ENCODE data around the gene EXOC3.

EXOC3 gene

DNA sequence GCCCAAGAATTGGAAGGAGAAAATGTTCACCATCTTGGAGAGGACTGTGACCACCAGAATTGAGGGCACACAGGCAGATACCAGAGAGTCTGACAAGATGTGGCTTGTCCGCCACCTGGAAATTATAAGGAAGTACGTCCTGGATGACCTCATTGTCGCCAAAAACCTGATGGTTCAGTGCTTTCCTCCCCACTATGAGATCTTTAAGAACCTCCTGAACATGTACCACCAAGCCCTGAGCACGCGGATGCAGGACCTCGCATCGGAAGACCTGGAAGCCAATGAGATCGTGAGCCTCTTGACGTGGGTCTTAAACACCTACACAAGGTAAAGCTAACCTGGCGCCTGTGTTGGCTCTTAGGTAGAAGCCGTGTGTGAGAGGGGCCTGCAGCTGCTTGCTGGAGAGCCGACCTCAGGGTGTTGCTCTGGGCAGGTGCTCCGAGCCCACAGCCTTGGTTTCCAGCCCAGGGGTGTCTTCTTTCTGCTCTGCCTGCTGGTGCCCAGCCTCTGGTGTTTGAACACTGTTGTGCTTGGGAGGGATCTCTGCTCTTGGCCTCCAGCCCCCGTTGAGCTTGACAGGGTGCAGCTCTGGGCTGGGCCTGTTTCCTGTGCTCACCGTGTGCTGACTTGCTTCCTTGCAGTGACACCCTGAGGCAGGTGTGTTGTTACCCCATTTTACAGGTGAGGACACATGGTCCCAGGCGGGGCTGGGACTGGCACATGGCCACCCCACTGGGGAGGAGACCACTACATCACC is 10.9 kb downstream of the EXOC3 start:
- in situ Hi-C loops (cut with HindIII; ENCODE audit: low sequenced_read_pairs) = no loop called here

DNA sequence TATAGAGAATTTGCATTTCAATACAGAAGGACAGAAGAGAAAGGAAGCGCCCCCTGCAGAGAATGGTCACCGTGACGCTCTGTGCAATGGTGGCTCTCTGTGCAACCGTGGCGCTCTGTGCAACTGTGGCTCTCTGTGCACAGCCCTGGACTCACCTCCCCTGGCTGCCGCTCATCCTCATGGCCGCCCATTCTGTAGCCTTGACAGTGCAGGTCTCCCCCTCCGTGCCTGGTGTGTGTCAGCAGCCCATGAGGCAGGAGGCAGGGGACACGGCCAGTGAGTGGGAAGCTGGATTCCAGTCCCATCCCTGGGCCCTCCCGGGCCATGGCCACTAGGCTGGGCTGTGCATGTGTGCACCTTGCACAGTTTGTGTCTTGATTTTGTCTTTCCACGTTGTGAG is 12.0 kb downstream of the EXOC3 start:
- in situ Hi-C loops (cut with HindIII; ENCODE audit: low sequenced_read_pairs) = no loop called here

DNA sequence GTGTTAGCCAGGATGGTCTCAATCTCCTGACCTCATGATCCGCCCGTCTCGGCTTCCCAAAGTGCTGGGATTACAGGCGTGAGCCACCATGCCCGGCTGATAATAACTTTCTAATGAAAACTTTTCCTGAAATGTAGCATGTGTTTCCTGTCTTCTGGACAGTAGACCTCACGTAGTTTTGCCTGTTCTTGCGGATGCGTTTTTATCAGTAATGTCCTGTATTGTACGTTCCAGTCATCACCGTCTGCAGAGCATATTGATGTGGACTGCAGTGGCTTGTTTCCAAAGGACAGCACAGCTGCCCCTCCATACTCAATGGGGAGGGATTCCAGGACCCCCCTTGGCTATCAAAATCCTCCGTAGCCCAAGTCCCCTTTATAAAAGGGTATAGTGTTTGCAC is 12.8 kb downstream of the EXOC3 start:
- in situ Hi-C loops (cut with HindIII; ENCODE audit: low sequenced_read_pairs) = no loop called here

DNA sequence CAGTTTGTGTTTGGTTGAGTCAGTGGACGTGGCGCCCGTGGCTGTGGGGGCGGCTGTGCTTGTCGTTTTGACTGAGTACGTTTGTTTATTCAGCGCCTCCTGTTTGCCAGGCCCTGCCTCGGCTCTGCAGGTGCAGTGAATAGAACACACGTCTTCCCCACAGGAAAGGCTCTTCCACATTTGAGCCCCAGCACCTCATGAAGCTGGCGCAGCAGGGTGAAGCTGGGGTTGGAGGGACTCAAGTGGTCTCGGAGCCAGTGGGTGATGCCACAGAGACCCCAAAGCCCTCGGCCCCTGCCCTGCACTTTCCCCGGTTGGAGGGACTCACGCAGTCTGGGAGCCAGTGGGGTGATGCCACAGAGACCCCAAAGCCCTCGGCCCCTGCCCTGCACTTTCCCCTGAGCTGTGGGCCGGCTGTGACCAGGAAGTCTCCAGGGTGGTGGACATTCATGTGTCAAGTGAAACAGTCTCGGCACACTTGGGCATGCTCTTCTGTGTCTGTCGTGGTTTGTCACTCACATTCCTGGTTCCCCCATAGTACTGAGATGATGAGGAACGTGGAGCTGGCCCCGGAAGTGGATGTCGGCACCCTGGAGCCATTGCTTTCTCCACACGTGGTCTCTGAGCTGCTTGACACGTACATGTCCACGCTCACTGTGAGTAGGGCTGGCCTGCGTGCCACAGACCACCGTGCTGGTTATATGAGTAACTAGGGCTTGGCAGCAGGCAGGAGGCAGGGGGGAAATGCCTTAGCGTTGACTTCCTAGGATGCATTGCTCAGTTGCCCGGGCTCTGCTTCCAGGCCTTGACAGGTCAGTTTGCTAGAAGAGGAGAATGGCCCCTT is 13.6 kb downstream of the EXOC3 start:
- in situ Hi-C loops (cut with HindIII; ENCODE audit: low sequenced_read_pairs) = no loop called here

DNA sequence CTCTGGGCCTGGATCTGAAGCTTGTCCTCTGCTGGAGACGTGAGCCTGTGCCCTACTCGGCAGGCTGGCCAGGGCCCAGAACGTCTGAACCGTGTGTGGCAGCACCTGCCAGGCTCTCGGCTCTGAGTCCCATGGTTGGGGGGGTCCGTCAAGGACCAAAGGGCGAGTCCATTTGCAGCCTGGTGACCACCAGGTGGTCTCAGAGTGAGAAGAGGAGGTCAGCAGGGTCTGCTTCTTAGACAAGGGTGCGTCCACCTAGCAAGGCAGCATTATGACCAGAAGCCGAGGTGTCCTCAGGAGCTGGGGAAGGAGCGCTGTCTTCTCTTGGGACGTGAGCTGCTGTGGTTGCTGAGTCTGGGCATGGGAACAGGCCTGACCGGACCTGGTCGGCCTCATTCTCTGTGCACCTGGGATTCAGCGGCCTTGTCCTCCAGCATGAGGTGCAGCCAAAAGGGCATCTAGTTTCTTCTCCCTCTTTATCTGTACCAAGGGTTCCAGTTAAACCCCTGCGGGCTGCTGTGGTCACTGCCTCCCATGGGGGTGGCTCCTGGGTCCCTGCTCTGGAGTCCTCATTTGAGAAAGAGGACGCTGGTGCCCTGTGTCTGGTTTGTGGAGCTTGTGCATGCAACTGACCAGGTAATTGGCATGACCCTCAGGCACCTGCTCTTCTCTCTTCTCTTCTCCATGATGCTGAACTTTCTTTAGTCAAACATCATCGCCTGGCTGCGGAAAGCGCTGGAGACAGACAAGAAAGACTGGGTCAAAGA is 14.4 kb downstream of the EXOC3 start:
- in situ Hi-C loops (cut with HindIII; ENCODE audit: low sequenced_read_pairs) = no loop called here

DNA sequence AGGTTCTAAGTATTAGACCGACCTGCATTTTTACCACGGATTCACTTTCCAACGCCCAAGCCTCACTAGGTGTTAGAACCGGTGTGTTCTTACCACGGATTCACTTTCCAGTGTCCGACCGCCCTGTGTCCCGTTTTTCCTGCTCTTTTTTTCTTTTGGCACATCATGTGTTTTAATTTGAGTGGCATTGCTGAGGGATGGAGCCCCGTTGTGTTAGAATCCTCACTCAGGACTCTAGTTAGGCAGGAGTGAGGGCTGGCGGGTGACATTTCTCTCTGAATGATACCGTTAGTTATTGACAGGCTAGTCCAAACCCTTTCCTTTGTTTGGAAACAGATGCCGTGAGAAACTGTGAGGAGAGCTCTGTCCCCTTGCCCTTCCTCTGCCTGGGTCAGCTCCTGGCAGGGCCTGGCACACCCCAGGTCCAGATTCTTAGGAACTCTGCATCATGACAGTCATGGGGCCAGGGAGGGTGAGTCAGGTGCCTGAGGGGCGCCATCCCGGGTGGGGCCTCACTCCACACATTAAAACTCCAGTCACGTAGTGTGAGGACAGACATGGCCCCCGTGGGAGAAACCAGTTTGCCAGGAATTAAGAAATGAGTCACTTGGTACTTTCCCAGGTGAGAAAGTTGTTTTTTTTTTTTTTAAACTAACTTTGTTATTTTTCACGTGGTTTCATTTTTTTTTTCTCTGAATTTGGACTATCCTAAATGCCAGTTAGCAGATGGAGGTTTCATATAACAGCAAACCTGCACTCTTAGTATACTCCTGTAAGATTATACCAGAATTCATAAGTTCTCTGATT is 15.8 kb downstream of the EXOC3 start:
- in situ Hi-C loops (cut with HindIII; ENCODE audit: low sequenced_read_pairs) = no loop called here

DNA sequence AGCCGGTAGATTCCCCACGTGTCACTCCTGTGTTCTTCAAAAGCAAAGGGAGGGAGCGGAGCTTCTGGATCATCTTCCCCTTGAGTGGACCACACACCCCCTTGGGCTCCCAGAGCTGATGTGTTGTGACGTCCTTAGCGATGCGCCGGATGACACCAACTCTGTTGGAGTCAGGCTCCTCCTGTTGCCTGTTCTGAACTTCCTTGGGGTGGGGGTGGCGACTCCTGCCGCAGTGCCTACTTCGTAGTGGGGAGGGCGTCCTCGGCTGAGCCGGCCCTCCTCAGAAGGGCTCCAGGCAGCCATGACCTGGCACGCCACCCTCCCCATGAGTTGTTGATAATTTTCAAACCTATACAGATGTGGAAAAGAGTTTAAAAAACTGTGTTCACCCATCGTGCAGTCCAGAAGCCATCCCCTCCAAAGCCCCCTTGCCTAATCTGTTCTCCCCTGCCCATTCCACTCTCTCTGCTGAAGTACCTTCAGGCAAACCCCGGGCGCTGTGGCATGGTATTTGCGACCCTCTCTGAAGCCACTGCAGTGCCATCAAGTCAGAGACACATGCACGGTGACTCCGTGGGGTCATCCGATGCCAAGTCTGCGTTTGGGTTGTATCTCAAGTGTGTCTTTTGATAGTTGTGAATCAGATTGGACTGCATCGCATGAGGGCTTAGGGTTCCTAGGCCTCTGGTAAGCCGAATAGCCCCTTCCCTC is 16.7 kb downstream of the EXOC3 start:
- in situ Hi-C loops (cut with HindIII; ENCODE audit: low sequenced_read_pairs) = no loop called here

DNA sequence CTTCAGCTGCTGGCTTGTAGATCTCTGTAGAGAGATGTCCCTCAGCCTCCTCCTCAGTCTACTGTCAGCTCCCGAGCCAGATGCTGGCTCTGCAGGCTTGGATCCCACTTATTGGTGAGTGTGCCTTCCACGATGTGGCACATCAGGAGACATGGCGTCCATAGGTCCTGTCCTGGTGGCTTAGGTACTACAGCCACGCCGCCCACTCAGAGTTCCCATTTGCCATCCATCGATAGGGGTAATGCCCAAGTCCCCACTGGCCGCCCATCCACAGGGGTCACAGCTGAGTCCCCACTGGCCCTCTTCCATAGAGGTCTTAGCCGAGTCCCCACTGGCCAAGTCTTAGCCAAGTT is 17.3 kb downstream of the EXOC3 start:
- in situ Hi-C loops (cut with HindIII; ENCODE audit: low sequenced_read_pairs) = no loop called here

DNA sequence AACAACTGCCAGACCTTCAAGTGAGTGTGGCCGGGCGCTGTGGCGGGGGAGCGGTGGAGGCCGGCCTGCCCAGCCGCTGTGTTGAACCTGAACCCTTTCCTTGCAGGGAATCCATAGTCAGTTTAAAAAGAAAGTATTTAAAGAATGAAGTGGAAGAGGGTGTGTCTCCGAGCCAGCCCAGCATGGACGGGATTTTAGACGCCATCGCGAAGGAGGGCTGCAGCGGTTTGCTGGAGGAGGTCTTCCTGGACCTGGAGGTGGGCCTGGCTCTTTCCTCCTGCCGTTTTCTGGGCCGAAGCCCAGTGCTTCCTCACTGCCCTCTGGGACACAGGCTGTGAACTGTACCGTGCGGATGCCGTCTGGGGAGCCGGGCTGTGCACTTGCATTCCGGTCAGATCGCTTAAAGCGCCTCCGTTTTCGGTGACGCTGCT is 19.1 kb downstream of the EXOC3 start:
- in situ Hi-C loops (cut with HindIII; ENCODE audit: low sequenced_read_pairs) = no loop called here

DNA sequence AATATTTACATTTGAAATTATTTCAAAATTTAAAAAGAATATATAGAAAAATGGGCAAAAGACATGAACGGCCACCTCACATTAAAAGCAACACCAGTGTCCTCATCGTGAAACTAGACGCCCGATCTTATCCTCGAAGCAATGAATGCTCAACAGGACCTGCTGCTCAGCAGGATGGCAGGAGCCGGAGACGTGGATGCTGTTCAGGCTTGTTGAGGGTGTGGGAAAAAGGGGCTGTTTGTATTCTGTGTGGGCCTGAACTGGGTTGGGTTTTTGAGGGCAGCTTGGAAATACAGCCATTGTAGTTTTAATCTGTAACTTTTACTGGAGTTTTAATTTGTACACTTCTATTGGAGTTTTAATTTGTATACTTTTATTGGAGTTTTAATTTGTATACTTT is 20.3 kb downstream of the EXOC3 start:
- in situ Hi-C loops (cut with HindIII; ENCODE audit: low sequenced_read_pairs) = no loop called here

DNA sequence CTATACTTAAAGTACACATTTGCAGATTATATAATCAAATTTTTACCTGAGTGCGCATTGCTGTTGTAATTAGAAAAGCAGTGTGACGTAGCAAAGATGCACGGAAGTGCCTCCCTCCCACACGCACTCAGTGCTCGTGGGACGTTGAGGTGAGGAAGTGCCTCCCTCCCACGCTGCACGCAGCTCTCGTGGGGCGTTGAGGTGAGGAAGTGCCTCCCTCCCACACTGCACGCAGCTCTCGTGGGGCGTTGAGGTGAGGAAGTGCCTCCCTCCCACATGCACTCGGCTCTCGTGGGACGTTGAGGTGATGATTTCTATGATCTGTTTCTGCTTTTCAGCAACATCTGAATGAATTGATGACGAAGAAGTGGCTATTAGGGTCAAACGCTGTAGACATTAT is 21.0 kb downstream of the EXOC3 start:
- in situ Hi-C loops (cut with HindIII; ENCODE audit: low sequenced_read_pairs) = no loop called here

DNA sequence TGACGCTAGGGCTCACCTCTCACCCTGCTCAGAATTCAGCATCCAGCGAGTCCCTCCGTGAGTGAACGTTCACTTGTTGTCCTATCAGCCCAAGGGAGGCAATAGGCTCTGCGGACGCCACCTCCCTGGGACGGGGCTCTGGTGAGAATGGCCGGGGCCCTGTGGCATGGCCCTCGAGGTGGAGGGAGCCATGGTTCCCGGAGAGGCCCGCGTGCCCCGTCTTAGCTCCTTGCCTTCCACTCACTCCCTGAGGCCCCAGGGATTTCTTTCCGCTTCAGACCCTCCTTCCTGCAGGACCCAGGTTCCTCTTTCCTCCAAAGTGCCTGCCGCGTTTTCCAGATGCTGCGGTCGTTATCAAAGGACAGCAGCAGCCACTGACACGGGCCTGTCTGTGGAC is 21.5 kb downstream of the EXOC3 start:
- in situ Hi-C loops (cut with HindIII; ENCODE audit: low sequenced_read_pairs) = no loop called here

DNA sequence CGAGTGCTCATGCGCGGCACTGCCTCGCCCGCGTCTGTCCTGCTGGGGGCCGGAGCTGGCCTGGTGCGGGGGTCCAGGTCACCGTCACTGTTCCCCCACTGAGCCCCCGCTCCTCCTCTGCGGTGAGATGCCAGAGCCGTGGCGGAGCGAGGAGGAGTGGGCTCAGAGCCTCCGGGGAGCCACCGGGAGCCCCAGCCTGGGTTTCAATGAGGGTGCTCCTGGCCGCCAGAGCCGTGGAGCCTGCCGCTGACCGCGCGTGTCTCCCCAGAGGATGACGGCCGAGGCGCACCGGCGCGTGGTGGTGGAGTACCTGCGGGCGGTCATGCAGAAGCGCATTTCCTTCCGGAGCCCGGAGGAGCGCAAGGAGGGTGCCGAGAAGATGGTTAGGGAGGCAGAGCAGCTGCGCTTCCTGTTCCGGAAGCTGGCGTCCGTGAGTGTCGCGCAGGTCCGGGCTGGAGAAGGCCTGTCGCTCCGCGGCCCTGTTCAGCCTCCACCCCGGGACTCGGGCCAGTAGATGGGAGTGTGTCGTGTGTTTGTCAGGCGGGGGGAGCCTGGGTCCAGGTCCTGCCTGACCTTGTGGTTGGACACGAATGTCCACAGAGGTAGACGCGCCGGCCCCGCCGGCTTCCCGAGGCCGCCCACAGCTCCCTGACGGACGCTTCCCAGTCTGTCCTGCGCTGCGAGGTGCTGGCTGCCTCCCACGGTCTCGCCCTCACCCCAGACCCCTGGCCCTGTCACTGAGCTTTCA is 22.0 kb downstream of the EXOC3 start:
- in situ Hi-C loops (cut with HindIII; ENCODE audit: low sequenced_read_pairs) = no loop called here

DNA sequence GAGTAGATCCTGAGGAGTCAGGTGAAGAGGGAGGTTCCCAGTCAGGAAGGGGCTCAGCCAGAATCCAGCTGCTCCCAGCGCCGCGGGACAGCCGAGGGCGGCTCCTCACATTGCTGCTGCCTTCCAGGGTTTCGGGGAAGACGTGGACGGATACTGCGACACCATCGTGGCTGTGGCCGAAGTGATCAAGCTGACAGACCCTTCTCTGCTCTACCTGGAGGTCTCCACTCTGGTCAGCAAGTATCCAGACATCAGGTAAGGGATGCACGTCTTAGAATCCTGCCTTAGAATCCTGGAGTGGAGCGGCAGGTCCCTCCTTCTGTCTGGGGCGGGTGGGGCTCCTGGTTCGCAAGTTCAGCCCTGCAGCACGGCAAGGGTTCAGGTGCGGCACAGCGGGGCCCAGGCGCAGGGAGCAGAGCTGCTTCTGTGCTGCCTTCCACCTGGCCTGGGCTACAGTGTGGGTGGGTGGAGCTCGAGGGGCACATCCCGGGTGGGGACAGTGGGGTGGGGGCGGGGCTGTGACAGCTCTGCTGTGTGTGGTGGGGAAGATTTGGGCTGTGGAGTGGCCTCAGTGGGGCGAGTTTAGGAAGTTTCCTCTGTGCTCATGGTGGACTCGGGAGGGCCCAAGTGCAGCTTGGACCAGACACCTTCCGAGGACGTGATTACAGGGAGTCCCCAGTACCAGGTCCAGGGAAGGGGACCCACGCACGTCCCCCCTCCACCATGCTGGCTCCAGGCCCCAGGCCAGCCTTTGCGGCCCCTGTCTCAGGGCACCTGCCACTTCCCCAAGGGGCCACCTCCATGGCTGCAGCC is 22.8 kb downstream of the EXOC3 start:
- in situ Hi-C loops (cut with HindIII; ENCODE audit: low sequenced_read_pairs) = no loop called here

DNA sequence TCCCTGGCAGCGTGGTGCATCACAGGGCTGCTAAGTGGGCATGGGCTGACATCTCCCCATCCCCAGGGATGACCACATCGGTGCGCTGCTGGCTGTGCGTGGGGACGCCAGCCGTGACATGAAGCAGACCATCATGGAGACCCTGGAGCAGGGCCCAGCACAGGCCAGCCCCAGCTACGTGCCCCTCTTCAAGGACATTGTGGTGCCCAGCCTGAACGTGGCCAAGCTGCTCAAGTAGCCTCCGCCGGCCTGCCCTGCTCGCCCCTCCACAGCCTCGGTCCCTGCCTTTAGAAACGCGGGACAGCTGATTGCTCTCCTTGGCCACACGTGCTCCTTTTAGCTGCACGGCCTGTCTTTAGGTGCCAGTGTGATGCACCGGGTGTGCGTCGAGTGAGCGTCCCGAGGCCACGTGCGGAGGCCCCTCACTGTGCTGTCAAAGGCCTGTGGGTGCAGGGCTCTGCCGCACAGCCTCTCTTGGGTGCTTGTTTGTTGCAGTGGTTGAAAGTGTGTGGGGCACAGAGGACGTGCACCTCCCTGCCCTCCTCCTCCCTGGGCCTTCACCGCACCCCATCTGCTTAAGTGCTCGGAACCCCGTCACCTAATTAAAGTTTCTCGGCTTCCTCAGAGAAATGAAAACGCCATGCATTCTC is 23.8 kb downstream of the EXOC3 start:
- in situ Hi-C loops (cut with HindIII; ENCODE audit: low sequenced_read_pairs) = no loop called here

DNA sequence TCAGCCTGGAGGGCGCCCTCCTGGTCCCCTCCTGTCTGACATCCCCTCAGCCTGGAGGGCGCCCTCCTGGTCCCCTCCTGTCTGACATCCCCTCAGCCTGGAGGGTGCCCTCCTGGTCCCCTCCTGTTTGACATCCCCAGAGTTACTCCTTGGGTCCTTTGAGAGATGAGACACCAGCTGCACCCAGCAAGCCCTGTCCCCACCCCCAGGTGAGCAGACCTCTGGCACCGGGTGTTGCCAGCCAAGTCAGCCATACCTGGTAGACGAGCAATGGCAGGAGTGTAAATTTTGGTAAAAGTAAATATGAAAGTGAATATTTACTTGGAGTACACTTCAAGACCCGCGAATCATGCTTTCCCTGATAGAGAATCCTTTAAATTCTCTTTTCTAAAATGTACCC is 25.4 kb downstream of the EXOC3 start:
- in situ Hi-C loops (cut with HindIII; ENCODE audit: low sequenced_read_pairs) = no loop called here

DNA sequence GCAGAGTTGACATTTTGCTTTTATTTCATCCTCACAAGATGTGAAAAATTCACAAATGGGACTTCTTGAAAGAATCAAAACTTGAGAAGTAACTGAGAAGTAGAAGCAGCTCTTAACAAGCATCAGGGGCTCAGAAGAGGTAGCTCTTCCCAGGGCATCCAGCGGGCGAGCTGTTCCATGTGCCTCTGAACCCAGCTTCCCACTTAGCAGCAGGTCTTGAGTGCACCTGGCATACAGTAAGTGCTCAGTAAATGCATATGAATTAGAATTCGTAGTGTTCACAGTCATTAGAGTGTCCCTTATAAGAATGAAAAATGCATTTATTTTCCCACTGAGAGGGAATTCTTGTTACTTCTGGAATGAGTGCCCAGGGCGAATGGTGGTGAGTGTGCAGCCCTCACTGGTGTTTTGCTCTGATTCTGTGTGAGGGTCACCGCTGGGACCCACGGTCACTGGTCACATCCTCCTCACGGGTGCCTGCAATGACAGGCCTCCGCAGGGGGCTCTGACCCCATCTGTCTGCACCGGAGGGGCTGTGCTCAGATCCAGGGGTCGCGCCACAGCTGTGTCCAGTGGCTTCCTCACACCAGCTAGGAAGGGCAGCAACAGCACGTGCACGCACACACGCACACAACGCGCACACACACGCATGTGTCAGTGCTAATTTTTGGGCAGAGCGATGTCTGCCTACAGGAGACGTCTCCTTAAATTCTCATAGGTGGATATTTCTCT is 26.9 kb downstream of the EXOC3 start:
- in situ Hi-C loops (cut with HindIII; ENCODE audit: low sequenced_read_pairs) = no loop called here

Data from endothelial cell of hepatic sinusoid (primary cell).